CD14-positive monocyte (primary cell): ENCODE results near the gene ALOX12B. TPM values are rescaled to one million over a fixed set of nuclear protein-coding genes. Genes with fewer than 3 reads are reported as not detected.

Experiments used
- DNase-seq, 3 donors: peaks; one replicate each; pipeline ENCODE4 v3.0.0-alpha.2; 2011 to 2022
- H2AFZ ChIP-seq: 2 replicates; pipeline ENCODE4 v1.6.0; 2012; ENCODE audit warnings: mild to moderate bottlenecking, low read depth, low read length, inconsistent platforms; ENCODE audit not compliant: insufficient read depth, poor library complexity, severe bottlenecking
- H3K27ac ChIP-seq, 2 donors: 1 replicate in 1 of 2; 2 replicates in 1 of 2; pipeline ENCODE4 v1.5.1; 2012 to 2013; ENCODE audit warnings: low read length in 2 of 2, control low read depth in 1 of 2, inconsistent platforms in 1 of 2, low read depth in 1 of 2, mild to moderate bottlenecking in 1 of 2
- H3K27me3 ChIP-seq, 2 donors: one replicate each; pipeline versions ENCODE4 v1.6.0 to v1.6.1; 2011 to 2013; ENCODE audit warnings: low read length in 2 of 2; ENCODE audit not compliant: control insufficient read depth in 2 of 2, insufficient read depth in 2 of 2
- H3K36me3 ChIP-seq, 2 donors: replicated peaks in 1 of 2; 1 replicate in 1 of 2; 2 replicates in 1 of 2; pipeline versions ENCODE4 v1.5.1 to v1.6.1; 2012 to 2013; ENCODE audit warnings: low read length in 2 of 2, control low read depth in 1 of 2, inconsistent platforms in 1 of 2, mild to moderate bottlenecking in 1 of 2; ENCODE audit not compliant: insufficient read depth in 2 of 2, control insufficient read depth in 1 of 2
- H3K4me1 ChIP-seq, 2 donors: 1 replicate in 1 of 2; 2 replicates in 1 of 2; pipeline versions ENCODE4 v1.5.1 to v1.6.1; 2012 to 2013; ENCODE audit warnings: low read length in 2 of 2, control low read depth in 1 of 2, inconsistent platforms in 1 of 2, mild to moderate bottlenecking in 1 of 2, moderate library complexity in 1 of 2; ENCODE audit not compliant: insufficient read depth in 2 of 2, control insufficient read depth in 1 of 2
- H3K4me2 ChIP-seq: replicated peaks from 2 replicates; pipeline ENCODE3; 2012; ENCODE audit warnings: low read length, moderate library complexity, mild to moderate bottlenecking; ENCODE audit not compliant: poor library complexity, severe bottlenecking; ENCODE audit errors: extremely low read depth
- H3K4me3 ChIP-seq, 3 experiments: fragments of 200-600 bp in 1 of 3; sonication (generic) in 1 of 3; replicated peaks in 1 of 3; 1 replicate in 2 of 3; 2 replicates in 1 of 3; pipeline ENCODE4 v1.5.1; 2011 to 2013; ENCODE audit warnings: low read length in 3 of 3, mild to moderate bottlenecking in 3 of 3, control low read depth in 2 of 3, low read depth in 2 of 3, inconsistent platforms in 1 of 3, moderate library complexity in 1 of 3
- H3K79me2 ChIP-seq: 2 replicates; pipeline ENCODE4 v1.6.0; 2012; ENCODE audit warnings: mild to moderate bottlenecking, control low read depth, inconsistent platforms, low read length, moderate library complexity; ENCODE audit not compliant: insufficient read depth
- H3K9ac ChIP-seq: 2 replicates; pipeline ENCODE4 v1.6.0; 2017; ENCODE audit warnings: low read length, mild to moderate bottlenecking; ENCODE audit not compliant: insufficient read depth, poor library complexity, severe bottlenecking
- H3K9me3 ChIP-seq, 2 donors: replicated peaks in 1 of 2; 1 replicate in 1 of 2; 2 replicates in 1 of 2; pipeline versions ENCODE4 v1.5.1 to v1.6.1; 2012 to 2013; ENCODE audit warnings: low read length in 2 of 2, control low read depth in 1 of 2; ENCODE audit not compliant: control insufficient read depth in 1 of 2, insufficient read depth in 1 of 2
- H4K20me1 ChIP-seq: 2 replicates; pipeline ENCODE4 v1.6.0; 2012; ENCODE audit warnings: mild to moderate bottlenecking, low read length, control low read depth, moderate library complexity; ENCODE audit not compliant: insufficient read depth
- H3K27ac Mint-ChIP-seq, 7 donors: one replicate each; pipeline ENCODE4 v1.8.0; 2020; ENCODE audit warnings: mild to moderate bottlenecking in 7 of 7, mixed read lengths in 7 of 7, moderate library complexity in 6 of 7, inconsistent platforms in 2 of 7
- H3K27me3 Mint-ChIP-seq, 3 donors: one replicate each; pipeline ENCODE4 v1.8.0; 2021 to 2022; ENCODE audit warnings: low read depth in 3 of 3, mild to moderate bottlenecking in 3 of 3, mixed read lengths in 3 of 3, moderate library complexity in 3 of 3, inconsistent platforms in 1 of 3
- H3K36me3 Mint-ChIP-seq, 2 donors: one replicate each; pipeline ENCODE4 v1.8.0; 2020; ENCODE audit warnings: mixed read lengths in 2 of 2, inconsistent platforms in 1 of 2, mild to moderate bottlenecking in 1 of 2
- H3K4me1 Mint-ChIP-seq: one replicate; pipeline ENCODE4 v1.8.0; 2020; ENCODE audit warnings: mild to moderate bottlenecking, mixed read lengths
- H3K4me3 Mint-ChIP-seq, 2 donors: one replicate each; pipeline ENCODE4 v1.8.0; 2020; ENCODE audit warnings: mild to moderate bottlenecking in 2 of 2, mixed read lengths in 2 of 2, moderate library complexity in 1 of 2
- H3K9me3 Mint-ChIP-seq, 7 donors: one replicate each; pipeline ENCODE4 v1.8.0; 2020 to 2022; ENCODE audit warnings: mixed read lengths in 7 of 7, mild to moderate bottlenecking in 6 of 7, moderate library complexity in 6 of 7, inconsistent platforms in 2 of 7
- WGBS: methylation state at CpG from one replicate; pipeline ENCODE4 v1.1.5; 2013; ENCODE audit warnings: missing lambda C conversion rate; ENCODE audit not compliant: insufficient coverage; 5-methylcytosine and 5-hydroxymethylcytosine counted together
- intact Hi-C, 2 donors: fragments of 100-400 bp; cut with micrococcal nuclease; formaldehyde crosslinking; loops; one replicate each; pipeline versions ENCODE4 v1.15.0 to v1.15.1; 2023
- polyA plus RNA-seq, 3 donors: library from polyadenylated mRNA; depleted of rRNA in 1 of 3; unstranded in 2 of 3; stranded (reverse) in 1 of 3; fragments of 300-500 nt in 2 of 3; fragments of >200 nt in 1 of 3; fragmentation: Illumina TruSeq in 2 of 3; gene quantifications; 1 replicate in 2 of 3; 2 replicates in 1 of 3; pipeline ENCODE4 v1.2.3, GENCODE V29; 2012 to 2021
- TF ChIP-seq, protein P1 (sequence below): fragments of 200-600 bp; IDR thresholded peaks from one replicate; pipeline ENCODE4 v1.8.0; 2022; ENCODE audit warnings: antibody characterized with exemption, mild to moderate bottlenecking

The ALOX12B gene
- polyA plus RNA-seq, 3 donors, result not detected

DNA sequence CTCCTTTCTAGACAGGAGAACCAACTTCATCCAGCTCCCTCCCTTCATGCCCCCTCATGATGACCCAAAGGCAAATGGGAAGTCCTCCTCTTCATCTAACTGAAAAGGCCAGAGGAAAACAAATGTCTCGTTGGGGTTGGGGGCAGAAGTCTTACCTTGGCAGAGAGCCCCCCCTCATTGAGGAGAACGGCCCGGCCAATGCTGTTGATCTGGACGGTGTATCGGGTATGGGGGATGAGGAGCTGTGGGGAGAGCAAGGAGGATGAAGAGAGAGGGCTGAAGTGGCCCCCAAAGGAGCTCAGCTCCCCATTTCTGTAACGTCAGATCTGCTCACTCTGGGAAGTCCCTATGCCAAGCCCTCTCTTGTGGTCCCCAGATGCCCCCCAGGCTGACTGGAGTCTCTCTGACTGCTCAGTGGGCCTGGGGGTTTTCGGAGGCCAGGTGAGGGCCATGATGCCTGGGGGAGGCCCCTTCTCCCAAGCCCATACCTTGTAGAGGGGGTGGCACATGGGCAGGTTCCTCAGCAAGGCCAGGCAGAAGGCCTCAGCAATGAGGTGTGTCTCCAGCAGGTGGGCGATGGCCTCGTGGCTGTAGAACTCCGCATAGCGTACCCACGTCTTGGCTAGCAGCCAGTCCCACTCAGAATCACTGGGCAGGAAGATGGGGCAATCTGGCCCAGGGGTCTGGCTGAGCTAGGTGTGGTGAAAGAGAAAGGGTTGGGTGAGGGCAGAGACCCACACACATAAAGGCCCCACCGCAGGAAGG, 10.8 kb downstream of the ALOX12B start:
- H3K4me3 ChIP-seq, result no peak overlapping the region
- intact Hi-C loops, result no loop called here
- Mint-ChIP-seq H3K9me3 (peaks cover 0 to 15% (median 7%) of the 10 kb centered on the region in 7 donors), H3K4me3 (peak overlapping the region in 1 of 2 donors; percentile 28), H3K36me3 (peaks cover 5 to 16% of the 10 kb centered on the region in 2 donors), H3K27me3 (peaks cover 65 to 85% (median 75%) of the 10 kb centered on the region in 3 donors), H3K4me1 (peaks cover 43% of the 10 kb centered on the region), H3K27ac (no peak overlapping the region)
- no peaks in the 10 kb centered on the region for H4K20me1 ChIP-seq
- H3K27me3 ChIP-seq, result peaks cover 5 to 77% of the 10 kb centered on the region in 2 donors
- H3K4me2 ChIP-seq, result no peak overlapping the region
- no peaks in the 10 kb centered on the region for H3K36me3 ChIP-seq
- no peaks in the 10 kb centered on the region for H3K79me2 ChIP-seq
- no peak overlapping the region for H2AFZ ChIP-seq
- DNase-seq, result no peak
- peaks cover 0 to 6% of the 10 kb centered on the region in 2 donors for H3K9me3 ChIP-seq
- no peak overlapping the region for H3K27ac ChIP-seq
- 38% methylated on average over 5 of the region's 13 CpGs for WGBS
- H3K9ac ChIP-seq, result no peak overlapping the region
- TF ChIP-seq, protein P1, sequence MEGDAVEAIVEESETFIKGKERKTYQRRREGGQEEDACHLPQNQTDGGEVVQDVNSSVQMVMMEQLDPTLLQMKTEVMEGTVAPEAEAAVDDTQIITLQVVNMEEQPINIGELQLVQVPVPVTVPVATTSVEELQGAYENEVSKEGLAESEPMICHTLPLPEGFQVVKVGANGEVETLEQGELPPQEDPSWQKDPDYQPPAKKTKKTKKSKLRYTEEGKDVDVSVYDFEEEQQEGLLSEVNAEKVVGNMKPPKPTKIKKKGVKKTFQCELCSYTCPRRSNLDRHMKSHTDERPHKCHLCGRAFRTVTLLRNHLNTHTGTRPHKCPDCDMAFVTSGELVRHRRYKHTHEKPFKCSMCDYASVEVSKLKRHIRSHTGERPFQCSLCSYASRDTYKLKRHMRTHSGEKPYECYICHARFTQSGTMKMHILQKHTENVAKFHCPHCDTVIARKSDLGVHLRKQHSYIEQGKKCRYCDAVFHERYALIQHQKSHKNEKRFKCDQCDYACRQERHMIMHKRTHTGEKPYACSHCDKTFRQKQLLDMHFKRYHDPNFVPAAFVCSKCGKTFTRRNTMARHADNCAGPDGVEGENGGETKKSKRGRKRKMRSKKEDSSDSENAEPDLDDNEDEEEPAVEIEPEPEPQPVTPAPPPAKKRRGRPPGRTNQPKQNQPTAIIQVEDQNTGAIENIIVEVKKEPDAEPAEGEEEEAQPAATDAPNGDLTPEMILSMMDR, result no peak
- H3K4me1 ChIP-seq, result peaks cover 39 to 43% of the 10 kb centered on the region in 2 donors

- TF ChIP-seq, protein P1, result no peak
- Histone ChIP-seq H3K9me3 (peaks cover 0 to 6% of the 10 kb centered on the region in 2 donors), H3K27ac (no peak overlapping the region), H3K9ac (no peak overlapping the region), H3K36me3 (no peaks in the 10 kb centered on the region), H3K4me2 (no peak overlapping the region), H3K79me2 (no peaks in the 10 kb centered on the region), H3K27me3 (peaks cover 5 to 77% of the 10 kb centered on the region in 2 donors), H3K4me3 (no peak overlapping the region), H2AFZ (no peak overlapping the region), H4K20me1 (no peaks in the 10 kb centered on the region), H3K4me1 (peaks cover 45 to 46% of the 10 kb centered on the region in 2 donors)
- Mint-ChIP-seq H3K4me3 (peak overlapping the region in 1 of 2 donors; percentile 30), H3K9me3 (peaks cover 0 to 15% (median 7%) of the 10 kb centered on the region in 7 donors), H3K4me1 (peaks cover 51% of the 10 kb centered on the region), H3K27me3 (peaks cover 65 to 81% (median 71%) of the 10 kb centered on the region in 3 donors), H3K36me3 (peaks cover 6 to 18% of the 10 kb centered on the region in 2 donors), H3K27ac (peak overlapping the region in 1 of 7 donors; percentile 65)
- WGBS, result 96% methylated on average over 10 of the region's 14 CpGs
- intact Hi-C loops, result no loop called here
- no peak for DNase-seq
Observed at GRCh38 chr17:8075574-8076342, 11.8 kb downstream of the ALOX12B start.
